HG03565 (cell line): ENCODE data around the gene PPP1R27.

Experiments used
- ATAC-seq: cut with Tn5 transposase; IDR thresholded peaks from one replicate; pipeline ENCODE4 v1.9.1; 2021; ENCODE audit warnings: mild to moderate bottlenecking, moderate library complexity; ENCODE audit not compliant: unreplicated experiment

Gene PPP1R27

DNA sequence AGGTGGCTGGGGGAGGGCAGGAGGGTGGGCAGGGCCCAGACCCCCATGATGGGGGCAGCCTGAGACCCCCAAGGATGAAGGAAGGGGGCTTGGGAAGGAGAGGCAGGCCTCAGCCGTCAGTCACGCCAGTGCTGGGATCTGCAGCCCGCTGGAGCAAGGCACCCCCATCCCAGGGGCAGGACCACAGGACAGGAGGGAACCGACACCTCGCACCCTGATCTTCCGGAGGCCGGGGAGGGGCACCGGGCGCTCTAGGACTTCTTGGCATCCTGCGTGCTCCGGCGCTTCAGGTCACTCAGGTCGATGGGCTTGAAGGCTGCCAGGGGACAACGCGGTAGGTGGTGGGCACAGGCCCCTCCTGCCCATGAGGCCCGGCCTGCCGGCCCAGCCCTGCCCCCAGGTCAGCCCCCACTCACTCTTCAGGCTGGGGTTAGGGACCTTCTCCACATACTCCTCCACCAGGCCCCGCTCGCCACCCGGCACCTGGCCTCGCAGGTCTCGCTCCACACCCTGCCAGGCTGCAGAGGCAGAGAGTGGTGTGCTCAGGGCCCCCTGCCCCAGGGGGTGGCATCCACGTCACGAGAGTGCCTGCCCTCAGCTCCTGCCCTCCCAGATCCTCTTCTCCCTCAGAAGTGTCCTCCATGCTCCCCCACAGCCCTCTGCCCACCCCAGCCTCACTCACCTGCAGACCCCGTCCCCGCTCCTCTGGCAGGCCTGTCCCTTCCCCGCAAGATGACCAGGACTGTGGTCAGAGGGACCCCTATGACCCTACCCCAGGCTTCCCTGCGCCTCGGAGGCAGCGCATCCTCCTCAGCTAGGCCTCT lies 11.6 kb downstream of the PPP1R27 start:
- ATAC-seq = no peak

DNA sequence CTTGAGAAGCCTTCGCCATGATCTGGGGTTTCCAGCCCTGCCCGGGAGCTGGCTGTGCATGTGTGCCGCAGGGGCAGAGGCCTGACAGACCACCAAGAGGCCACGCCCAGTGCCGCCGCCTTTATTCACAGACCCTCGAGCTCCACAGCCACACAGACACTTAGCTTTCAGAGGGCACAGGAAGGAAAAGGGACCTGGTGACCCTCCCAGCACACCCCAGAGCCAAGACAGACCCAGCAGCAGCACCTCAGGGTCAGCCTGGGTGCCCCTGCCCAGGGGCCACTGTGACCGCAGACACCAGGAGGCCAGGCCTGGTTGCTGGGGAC lies 12.6 kb downstream of the PPP1R27 start:
- no peak for ATAC-seq

- no peak for ATAC-seq
Observed at GRCh38 chr17:81821603-81822311, 13.1 kb downstream of the PPP1R27 start.

DNA sequence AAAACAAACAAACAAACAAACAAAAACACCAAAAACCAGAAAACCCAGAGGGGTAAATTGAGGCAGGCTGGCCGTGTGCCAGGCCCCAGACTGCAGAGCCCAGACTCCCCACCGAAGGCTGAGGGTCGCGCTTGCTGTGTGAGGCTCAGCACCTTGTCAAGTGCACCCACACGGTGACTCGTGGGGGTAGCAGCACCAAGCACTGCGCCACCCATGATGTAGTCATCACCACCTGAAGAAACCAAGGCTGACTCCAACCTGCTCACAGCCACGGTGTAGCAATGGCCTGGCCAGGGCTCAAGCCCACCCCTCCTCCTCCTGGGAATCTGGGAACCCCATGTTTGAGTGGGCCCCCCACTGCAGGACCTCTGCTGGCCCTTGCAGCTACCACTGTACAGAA lies 13.7 kb downstream of the PPP1R27 start:
- ATAC-seq = no peak

- ATAC-seq = no peak
Observed at GRCh38 chr17:81819708-81820107, 15.1 kb downstream of the PPP1R27 start.

- ATAC-seq = no peak
Observed at GRCh38 chr17:81817758-81818147, 17.1 kb downstream of the PPP1R27 start.

GRCh38 chr17:81815646-81815986 lies 19.2 kb downstream of the PPP1R27 start:
- ATAC-seq = no peak

DNA sequence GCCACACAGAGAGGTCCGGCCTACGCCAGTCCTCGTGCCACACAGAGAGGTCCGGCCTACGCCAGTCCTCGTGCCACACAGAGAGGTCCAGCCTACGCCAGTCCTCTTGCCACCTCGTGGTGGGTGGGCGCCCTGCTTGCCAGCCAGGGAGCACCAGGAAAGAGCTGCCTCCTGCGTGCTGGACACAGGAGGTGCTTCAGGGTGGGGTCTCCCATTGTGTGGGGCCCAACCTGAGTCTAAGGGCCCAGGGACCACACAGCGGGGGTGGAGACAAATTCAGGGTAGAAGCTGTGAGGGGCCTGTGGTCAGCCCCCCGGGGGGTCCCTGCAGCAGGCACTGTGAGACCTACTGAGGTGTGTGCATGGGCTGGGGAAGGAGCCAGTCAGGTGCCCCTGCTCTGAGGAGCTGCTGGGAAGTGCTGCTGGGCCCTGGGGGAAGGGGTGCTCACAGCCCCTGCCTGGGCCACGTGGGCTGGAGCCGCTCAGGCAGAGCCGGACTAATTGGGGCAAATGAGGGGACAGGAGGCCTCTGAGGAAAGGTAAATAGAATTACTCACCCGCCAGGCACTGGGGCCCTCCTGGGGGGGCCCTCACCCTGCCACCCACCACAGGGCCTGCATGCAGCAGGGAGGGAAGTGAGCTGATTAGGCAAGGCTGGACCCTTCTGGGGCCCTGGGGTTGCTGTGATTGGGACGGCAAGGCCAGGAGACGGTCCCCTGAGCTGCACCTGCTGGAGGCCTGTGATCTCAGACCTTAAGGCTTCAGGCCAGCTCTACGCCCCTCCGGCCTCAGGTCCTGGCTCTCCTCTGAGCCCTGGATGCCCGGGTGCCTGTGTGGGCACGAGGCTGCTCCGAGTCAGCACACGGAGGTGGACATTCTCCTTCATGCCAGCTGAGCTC lies 19.9 kb downstream of the PPP1R27 start:
- no peak for ATAC-seq

- ATAC-seq = no peak
Observed at GRCh38 chr17:81813861-81814683, 20.8 kb downstream of the PPP1R27 start.

GRCh38 chr17:81813371-81813684 lies 21.5 kb downstream of the PPP1R27 start:
- ATAC-seq = no peak

- ATAC-seq = no peak
Observed at GRCh38 chr17:81812571-81813370, 22.1 kb downstream of the PPP1R27 start.

GRCh38 chr17:81811705-81812570 lies 22.9 kb downstream of the PPP1R27 start:
- no peak for ATAC-seq

DNA sequence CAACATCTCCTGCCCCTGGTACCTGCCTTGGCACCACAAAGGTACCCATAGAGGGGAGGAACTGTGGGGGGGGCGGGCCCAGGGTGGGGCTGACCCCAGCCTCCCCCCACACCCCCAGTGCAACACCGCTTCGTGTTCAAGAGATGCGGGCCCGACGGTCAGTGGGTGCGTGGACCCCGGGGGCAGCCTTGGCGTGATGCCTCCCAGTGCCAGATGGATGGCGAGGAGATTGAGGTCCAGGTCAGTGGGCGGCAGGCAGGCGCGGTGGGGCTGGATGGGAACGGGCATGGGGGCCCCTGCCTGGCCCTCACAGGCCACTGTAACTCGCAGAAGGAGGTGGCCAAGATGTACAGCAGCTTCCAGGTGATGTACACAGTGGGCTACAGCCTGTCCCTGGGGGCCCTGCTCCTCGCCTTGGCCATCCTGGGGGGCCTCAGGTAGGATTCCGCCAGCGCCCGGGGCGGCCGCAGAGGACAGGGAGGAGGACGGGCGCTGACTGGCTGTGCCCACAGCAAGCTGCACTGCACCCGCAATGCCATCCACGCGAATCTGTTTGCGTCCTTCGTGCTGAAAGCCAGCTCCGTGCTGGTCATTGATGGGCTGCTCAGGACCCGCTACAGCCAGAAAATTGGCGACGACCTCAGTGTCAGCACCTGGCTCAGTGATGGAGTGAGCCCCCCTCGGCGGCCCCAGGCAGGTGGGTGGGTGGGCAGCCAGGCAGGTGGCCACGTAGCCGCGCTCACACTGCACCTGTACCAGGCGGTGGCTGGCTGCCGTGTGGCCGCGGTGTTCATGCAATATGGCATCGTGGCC lies 23.8 kb downstream of the PPP1R27 start:
- no peak for ATAC-seq

- no peak for ATAC-seq
Observed at GRCh38 chr17:81810476-81810875, 24.4 kb downstream of the PPP1R27 start.

- ATAC-seq = no peak
Observed at GRCh38 chr17:81809556-81809998, 25.3 kb downstream of the PPP1R27 start.

- no peak for ATAC-seq
Observed at GRCh38 chr17:81808778-81809555, 25.9 kb downstream of the PPP1R27 start.

GRCh38 chr17:81807839-81808238 lies 27.0 kb downstream of the PPP1R27 start:
- no peak for ATAC-seq
